ENCODE measurements around the gene ADNP.

GRCh38 chr20:50943069-50943468 is 11.8 kb upstream of the ADNP start:
- no peak for TF ChIP-seq EP300 (IDR thresholded peaks at IDR 0.05; ENCODE audit: borderline replicate concordance)
- no peak for TF ChIP-seq YY1 (IDR thresholded peaks at IDR 0.05; ENCODE audit: low read depth)
- TF ChIP-seq MAX (IDR thresholded peaks at IDR 0.05), result no peak
- no peak for TF ChIP-seq FOXM1 (IDR thresholded peaks at IDR 0.05; ENCODE audit: borderline replicate concordance, low read depth)
- TF ChIP-seq CREB1 (IDR thresholded peaks at IDR 0.05; ENCODE audit: low read depth), result no peak
- TF ChIP-seq CEBPB (IDR thresholded peaks at IDR 0.05), result no peak

Data from Ishikawa (cell line).